ENCODE measurements around the gene MPRIP.

GRCh38 chr17:17154556-17154955 lies 112.3 kb downstream of the MPRIP start:
- TF ChIP-seq RAD21 (conservative IDR thresholded peaks at IDR 0.05) (no peak), CTCF (IDR thresholded peaks at IDR 0.05; ENCODE audit: poor library complexity, severe bottlenecking) (no peak), REST (IDR thresholded peaks at IDR 0.05; ENCODE audit: borderline replicate concordance) (no peak)
